Measurements from ENCODE around the gene PCNT. TPM values are rescaled to one million over a fixed set of nuclear protein-coding genes. Genes with fewer than 3 reads are reported as not detected.

PCNT gene
- total RNA-seq, 5 donors from 2014 or later (not counting 1 experiment from before 2014, with no cell fraction given) = 52.8 to 65.0 (median 58.6) TPM

GRCh38 chr21:46350981-46351380 is 27.0 kb downstream of the PCNT start:
- no peaks in the 10 kb centered on the region for H3K27me3 Mint-ChIP-seq
- Histone ChIP-seq H3K27me3 (replicated peaks in 1 of 2; ENCODE audit: control insufficient read depth in 2 of 2, extremely low read depth in 1 of 2, insufficient read depth in 2 of 2, low read length in 1 of 2) (no peaks in the 10 kb centered on the region), H3K4me1 (ENCODE audit: control insufficient read depth in 1 of 2, extremely low read depth in 1 of 2, insufficient read depth in 2 of 2, low read length in 2 of 2) (peaks cover 0 to 7% of the 10 kb centered on the region in 2 experiments), H3K9me3 (no peaks in the 10 kb centered on the region), H3K36me3 (ENCODE audit: control insufficient read depth in 2 of 2, extremely low read depth in 1 of 2, insufficient read depth in 1 of 2, low read length in 1 of 2) (peaks cover 39 to 96% of the 10 kb centered on the region in 2 donors), H3K4me3 (ENCODE audit: control insufficient read depth in 1 of 2, extremely low read depth in 1 of 2, low read length in 1 of 2) (no peak overlapping the region), H3K27ac (ENCODE audit: low read length) (no peak overlapping the region)
- H3K27ac Mint-ChIP-seq = no peak overlapping the region
- POLR2A ChIA-PET = no interaction called here
- no peaks in the 10 kb centered on the region for H3K9me3 Mint-ChIP-seq
- CTCF ChIA-PET = no interaction called here
- ATAC-seq (replicated peaks in 1 of 4) = no peak
- no peak for DNase-seq
- peaks cover 0 to 1% (median 0%) of the 10 kb centered on the region in 3 donors for H3K4me1 Mint-ChIP-seq
- 99% methylated on average over 11 of the region's 13 CpGs for WGBS (ENCODE audit: insufficient coverage)
- peaks cover 48% of the 10 kb centered on the region for H3K36me3 Mint-ChIP-seq
- H3K4me3 Mint-ChIP-seq = no peak overlapping the region

DNA sequence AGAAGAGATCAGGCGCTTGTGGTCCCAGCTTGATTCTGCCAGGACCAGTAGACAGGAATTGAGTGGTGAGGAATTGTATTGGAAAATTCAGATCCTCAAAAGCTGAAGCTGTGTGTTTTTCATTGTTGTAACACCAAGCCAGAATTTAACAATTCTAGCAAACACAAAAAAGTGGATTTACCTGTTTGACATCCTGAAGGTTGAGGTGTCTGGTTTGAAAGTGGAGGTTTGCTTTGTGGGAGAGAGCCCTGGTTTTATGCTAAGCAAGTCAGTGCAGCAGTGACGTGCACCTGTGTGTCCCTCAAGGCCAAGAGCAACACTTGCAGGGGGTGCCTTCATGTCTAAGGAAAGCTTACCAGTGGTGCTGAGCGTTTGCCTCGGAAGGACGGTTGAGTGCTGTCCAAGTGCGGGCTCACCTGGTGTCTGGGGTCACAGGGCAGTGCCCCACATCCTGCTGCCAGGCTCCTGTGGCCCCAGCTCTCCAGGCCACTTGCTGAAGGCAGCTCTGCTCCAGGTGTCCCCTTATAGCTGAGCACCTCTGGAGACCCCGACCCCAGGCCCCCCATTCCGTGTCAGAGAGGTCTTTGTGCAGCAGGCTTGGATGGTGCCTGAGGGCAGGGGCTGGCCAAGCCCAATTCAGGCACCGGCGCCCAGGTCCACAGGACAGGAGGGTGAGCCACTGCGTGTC is 27.7 kb downstream of the PCNT start:
- no peaks in the 10 kb centered on the region for H3K9me3 ChIP-seq
- Mint-ChIP-seq H3K36me3 (peaks cover 43% of the 10 kb centered on the region), H3K9me3 (no peaks in the 10 kb centered on the region), H3K4me3 (no peak overlapping the region), H3K27ac (no peak overlapping the region), H3K4me1 (peaks cover 0 to 1% (median 0%) of the 10 kb centered on the region in 3 donors), H3K27me3 (no peaks in the 10 kb centered on the region)
- ChIA-PET CTCF (interaction anchor here in 1 of 2 donors (0.9 kb wide), 1 partner anchor 285 kb away, joined by 4 read pairs; no protein-coding TSS in a partner anchor), POLR2A (no interaction called here)
- DNase-seq = no peak
- no peaks in the 10 kb centered on the region for H3K27me3 ChIP-seq (replicated peaks in 1 of 2; ENCODE audit: control insufficient read depth in 2 of 2, extremely low read depth in 1 of 2, insufficient read depth in 2 of 2, low read length in 1 of 2)
- WGBS (ENCODE audit: insufficient coverage) = 98% methylated on average over 10 of the region's 11 CpGs
- H3K4me3 ChIP-seq (ENCODE audit: control insufficient read depth in 1 of 2, extremely low read depth in 1 of 2, low read length in 1 of 2) = no peak overlapping the region
- H3K4me1 ChIP-seq (ENCODE audit: control insufficient read depth in 1 of 2, extremely low read depth in 1 of 2, insufficient read depth in 2 of 2, low read length in 2 of 2) = peaks cover 0 to 7% of the 10 kb centered on the region in 2 experiments
- no peak overlapping the region for H3K27ac ChIP-seq (ENCODE audit: low read length)
- ATAC-seq (replicated peaks in 1 of 4) = no peak
- H3K36me3 ChIP-seq (ENCODE audit: control insufficient read depth in 2 of 2, extremely low read depth in 1 of 2, insufficient read depth in 1 of 2, low read length in 1 of 2) = peaks cover 39 to 93% of the 10 kb centered on the region in 2 donors

GRCh38 chr21:46352164-46352515 is 28.2 kb downstream of the PCNT start:
- Mint-ChIP-seq H3K9me3 (no peaks in the 10 kb centered on the region), H3K4me1 (peaks cover 0 to 1% (median 0%) of the 10 kb centered on the region in 3 donors), H3K4me3 (no peak overlapping the region), H3K36me3 (peaks cover 44% of the 10 kb centered on the region), H3K27me3 (no peaks in the 10 kb centered on the region), H3K27ac (no peak overlapping the region)
- ChIA-PET POLR2A (no interaction called here), CTCF (interaction anchor here in 1 of 2 donors (0.9 kb wide), 1 partner anchor 285 kb away, joined by 4 read pairs; no protein-coding TSS in a partner anchor)
- H3K27me3 ChIP-seq (replicated peaks in 1 of 2; ENCODE audit: control insufficient read depth in 2 of 2, extremely low read depth in 1 of 2, insufficient read depth in 2 of 2, low read length in 1 of 2) = no peaks in the 10 kb centered on the region
- H3K9me3 ChIP-seq = no peaks in the 10 kb centered on the region
- ATAC-seq (replicated peaks in 1 of 4) (no peak), DNase-seq (no peak)
- H3K36me3 ChIP-seq (ENCODE audit: control insufficient read depth in 2 of 2, extremely low read depth in 1 of 2, insufficient read depth in 1 of 2, low read length in 1 of 2) = peaks cover 39 to 92% of the 10 kb centered on the region in 2 donors
- WGBS (ENCODE audit: insufficient coverage) = 95% methylated on average over 8 of the region's 11 CpGs
- no peak overlapping the region for H3K4me3 ChIP-seq (ENCODE audit: control insufficient read depth in 1 of 2, extremely low read depth in 1 of 2, low read length in 1 of 2)
- no peak overlapping the region for H3K27ac ChIP-seq (ENCODE audit: low read length)
- peaks cover 0 to 7% of the 10 kb centered on the region in 2 experiments for H3K4me1 ChIP-seq (ENCODE audit: control insufficient read depth in 1 of 2, extremely low read depth in 1 of 2, insufficient read depth in 2 of 2, low read length in 2 of 2)

DNA sequence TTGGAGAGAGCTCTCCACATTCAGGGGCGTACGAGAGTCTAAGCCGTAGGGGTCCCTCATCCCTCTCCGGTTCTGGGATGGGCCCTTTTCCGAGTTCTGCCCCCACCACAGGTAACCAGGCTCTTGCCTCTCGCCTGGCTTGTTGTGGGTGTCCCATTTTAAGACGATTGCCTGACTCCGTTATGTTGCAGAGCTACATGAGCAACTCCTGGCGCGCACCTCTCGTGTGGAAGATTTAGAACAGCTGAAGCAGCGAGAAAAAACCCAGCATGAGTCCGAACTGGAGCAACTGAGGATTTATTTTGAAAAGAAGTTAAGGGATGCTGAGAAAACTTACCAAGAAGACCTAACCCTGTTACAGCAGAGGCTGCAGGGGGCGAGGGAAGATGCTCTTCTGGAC is 29.0 kb downstream of the PCNT start:
- H3K27ac Mint-ChIP-seq = no peak overlapping the region
- Histone ChIP-seq H3K4me3 (ENCODE audit: control insufficient read depth in 1 of 2, extremely low read depth in 1 of 2, low read length in 1 of 2) (no peak overlapping the region), H3K27me3 (replicated peaks in 1 of 2; ENCODE audit: control insufficient read depth in 2 of 2, extremely low read depth in 1 of 2, insufficient read depth in 2 of 2, low read length in 1 of 2) (no peaks in the 10 kb centered on the region), H3K27ac (ENCODE audit: low read length) (no peak overlapping the region), H3K4me1 (ENCODE audit: control insufficient read depth in 1 of 2, extremely low read depth in 1 of 2, insufficient read depth in 2 of 2, low read length in 2 of 2) (peaks cover 0 to 7% of the 10 kb centered on the region in 2 experiments), H3K36me3 (ENCODE audit: control insufficient read depth in 2 of 2, extremely low read depth in 1 of 2, insufficient read depth in 1 of 2, low read length in 1 of 2) (peaks cover 39 to 89% of the 10 kb centered on the region in 2 donors), H3K9me3 (no peaks in the 10 kb centered on the region)
- peaks cover 46% of the 10 kb centered on the region for H3K36me3 Mint-ChIP-seq
- CTCF ChIA-PET = no interaction called here
- POLR2A ChIA-PET = no interaction called here
- H3K4me1 Mint-ChIP-seq = peaks cover 0 to 1% (median 0%) of the 10 kb centered on the region in 3 donors
- ATAC-seq (replicated peaks in 1 of 4) = no peak
- H3K27me3 Mint-ChIP-seq = no peaks in the 10 kb centered on the region
- no peaks in the 10 kb centered on the region for H3K9me3 Mint-ChIP-seq
- H3K4me3 Mint-ChIP-seq = no peak overlapping the region
- DNase-seq = no peak
- WGBS (ENCODE audit: insufficient coverage) = 99% methylated on average over 8 of the region's 14 CpGs

DNA sequence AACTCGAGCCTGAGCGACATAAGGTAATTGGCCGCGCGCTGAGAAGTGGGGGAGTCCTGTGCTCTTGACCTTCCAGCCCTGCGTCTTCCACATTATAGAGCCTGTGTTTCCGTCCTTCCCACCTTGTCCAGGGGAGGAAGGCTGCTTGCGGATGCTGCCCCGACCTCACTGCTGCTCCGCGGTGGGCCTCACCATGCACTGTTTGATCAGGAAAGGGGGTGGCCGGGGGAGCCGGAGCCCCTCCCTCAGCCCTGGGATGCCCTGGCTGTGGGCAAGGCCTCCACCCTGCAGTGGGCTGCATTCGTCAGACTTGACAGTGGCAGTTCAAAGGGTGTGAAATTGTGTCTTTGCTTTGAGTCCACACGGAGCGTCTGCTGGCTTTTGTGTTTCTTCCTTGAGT is 30.1 kb downstream of the PCNT start:
- H3K27ac ChIP-seq (ENCODE audit: low read length) = no peak overlapping the region
- Mint-ChIP-seq H3K9me3 (no peaks in the 10 kb centered on the region), H3K4me3 (no peak overlapping the region), H3K27me3 (no peaks in the 10 kb centered on the region), H3K36me3 (peaks cover 49% of the 10 kb centered on the region), H3K27ac (no peak overlapping the region), H3K4me1 (peaks cover 0 to 1% (median 0%) of the 10 kb centered on the region in 3 donors)
- peaks cover 33 to 87% of the 10 kb centered on the region in 2 donors for H3K36me3 ChIP-seq (ENCODE audit: control insufficient read depth in 2 of 2, extremely low read depth in 1 of 2, insufficient read depth in 1 of 2, low read length in 1 of 2)
- H3K4me1 ChIP-seq (ENCODE audit: control insufficient read depth in 1 of 2, extremely low read depth in 1 of 2, insufficient read depth in 2 of 2, low read length in 2 of 2) = peaks cover 0 to 7% of the 10 kb centered on the region in 2 experiments
- no peaks in the 10 kb centered on the region for H3K9me3 ChIP-seq
- no peak for ATAC-seq (replicated peaks in 1 of 4)
- ChIA-PET POLR2A (no interaction called here), CTCF (no interaction called here)
- 96% methylated on average over 14 of the region's 16 CpGs for WGBS (ENCODE audit: insufficient coverage)
- H3K4me3 ChIP-seq (ENCODE audit: control insufficient read depth in 1 of 2, extremely low read depth in 1 of 2, low read length in 1 of 2) = no peak overlapping the region
- no peak for DNase-seq
- H3K27me3 ChIP-seq (replicated peaks in 1 of 2; ENCODE audit: control insufficient read depth in 2 of 2, extremely low read depth in 1 of 2, insufficient read depth in 2 of 2, low read length in 1 of 2) = no peaks in the 10 kb centered on the region

DNA sequence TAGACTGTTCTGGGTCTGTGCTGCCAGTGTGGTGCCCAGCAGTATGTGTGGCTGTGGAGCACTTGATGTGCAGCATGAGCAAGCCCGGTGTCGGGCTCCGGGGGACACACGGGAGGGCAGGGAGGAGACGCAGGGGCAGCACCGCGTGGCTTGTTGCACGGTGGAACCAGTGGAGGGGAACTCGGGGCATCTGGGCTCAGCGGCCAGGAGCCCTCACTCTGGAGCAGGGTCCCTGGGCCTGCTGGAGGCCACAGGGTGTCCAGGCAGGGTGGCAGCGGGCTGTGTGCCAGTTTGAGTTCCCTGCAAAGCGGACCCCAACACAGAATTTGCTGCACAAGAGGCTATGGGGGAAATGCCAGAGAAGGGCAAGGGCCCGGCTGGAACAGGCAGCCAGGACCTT is 30.6 kb downstream of the PCNT start:
- Histone ChIP-seq H3K27ac (ENCODE audit: low read length) (no peak overlapping the region), H3K27me3 (replicated peaks in 1 of 2; ENCODE audit: control insufficient read depth in 2 of 2, extremely low read depth in 1 of 2, insufficient read depth in 2 of 2, low read length in 1 of 2) (no peaks in the 10 kb centered on the region), H3K4me1 (ENCODE audit: control insufficient read depth in 1 of 2, extremely low read depth in 1 of 2, insufficient read depth in 2 of 2, low read length in 2 of 2) (peaks cover 0 to 7% of the 10 kb centered on the region in 2 experiments), H3K4me3 (ENCODE audit: control insufficient read depth in 1 of 2, extremely low read depth in 1 of 2, low read length in 1 of 2) (no peak overlapping the region), H3K9me3 (no peaks in the 10 kb centered on the region), H3K36me3 (ENCODE audit: control insufficient read depth in 2 of 2, extremely low read depth in 1 of 2, insufficient read depth in 1 of 2, low read length in 1 of 2) (peaks cover 29 to 87% of the 10 kb centered on the region in 2 donors)
- Mint-ChIP-seq H3K9me3 (no peaks in the 10 kb centered on the region), H3K4me1 (peaks cover 0 to 1% (median 0%) of the 10 kb centered on the region in 3 donors), H3K27me3 (no peaks in the 10 kb centered on the region), H3K27ac (no peak overlapping the region), H3K4me3 (no peak overlapping the region), H3K36me3 (peaks cover 47% of the 10 kb centered on the region)
- ATAC-seq (replicated peaks in 1 of 4) (no peak), DNase-seq (no peak)
- ChIA-PET POLR2A (no interaction called here), CTCF (no interaction called here)
- WGBS (ENCODE audit: insufficient coverage) = 95% methylated on average over 13 of the region's 13 CpGs

Measured in T-cell (primary cell).